Ishikawa (cell line): Measurements from ENCODE around the gene BABAM2.

ENCODE experiments used
- FOXM1 ChIP-seq: IDR thresholded peaks from 2 replicates; pipeline ENCODE4 v1.6.1; 2012; ENCODE audit warnings: low read depth, borderline replicate concordance
- NFIC ChIP-seq: IDR thresholded peaks from 2 replicates; pipeline ENCODE4 v1.6.1; 2012

DNA sequence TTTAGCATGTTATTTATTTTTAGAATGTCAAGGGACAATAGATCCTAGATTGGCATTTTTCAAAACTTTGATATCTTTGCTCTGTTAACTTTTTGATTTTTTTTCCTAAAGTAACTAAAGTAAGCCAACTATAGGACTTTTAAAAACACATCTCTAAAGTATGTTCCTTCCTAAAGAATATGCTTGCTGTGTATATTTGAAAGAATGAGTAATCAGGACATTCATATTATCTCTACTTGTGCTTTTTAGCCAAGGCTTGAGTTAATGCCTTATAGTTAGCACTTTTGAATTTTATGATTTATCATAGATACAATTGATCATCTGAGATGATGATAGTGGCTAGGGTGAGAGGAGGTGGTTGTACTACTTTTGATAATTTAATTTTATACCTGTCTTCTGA lies 93.6 kb downstream of the BABAM2 start:
- no peak for TF ChIP-seq FOXM1
- no peak for TF ChIP-seq NFIC
